ENCODE measurements around the gene TDP1.

GRCh38 chr14:90042496-90043252 is 86.9 kb downstream of the TDP1 start:
- TF ChIP-seq CTCF (IDR thresholded peaks at IDR 0.05) (no peak), EP300 (IDR thresholded peaks at IDR 0.05) (no peak)
